ENCODE results near the gene CRYBA2. TPM values are rescaled to one million over a fixed set of nuclear protein-coding genes. Genes with fewer than 3 reads are reported as not detected.

The CRYBA2 gene
- total and polyA plus RNA-seq, 9 of the 15 experiments (the other 6 are each of a cell fraction or from before 2014, with no cell fraction given), result 0.11 to 1.8 (median 0.62) TPM; not detected in 5

- POLR2A ChIA-PET, result no interaction called here
- peaks cover 0 to 34% of the 10 kb centered on the region in 2 experiments; a peak in 3 of 5 replicates for H3K27me3 ChIP-seq (ENCODE audit: control insufficient read depth in 2 of 2, insufficient read depth in 2 of 2, low read length in 2 of 2)
- no peak for FAIRE-seq
- no peak overlapping the region for H3K4me3 ChIP-seq
- WGBS (ENCODE audit: insufficient coverage, low coverage, missing lambda C conversion rate), result 0% methylated on average over 1 of the region's 2 CpGs
- H3K4me2 ChIP-seq (ENCODE audit: insufficient read depth, low read length), result no peak overlapping the region
- H3K27ac ChIP-seq (ENCODE audit: extremely low read depth, low read depth, low read length), result no peak overlapping the region
- BruUV-seq (replicated peaks), result no TSS peak
- no peak for ATAC-seq
- in situ Hi-C loops (cut with MboI) (no loop called here), intact Hi-C loops (cut with micrococcal nuclease) (no loop called here)
- no peaks in the 10 kb centered on the region for H4K20me1 ChIP-seq (replicated peaks; ENCODE audit: control insufficient read depth, insufficient read depth, low read length)
- H3K36me3 ChIP-seq (ENCODE audit: control insufficient read depth, insufficient read depth, low read length), result no peaks in the 10 kb centered on the region
- no peak overlapping the region for H3K9ac ChIP-seq (ENCODE audit: insufficient read depth in 1 of 2, low read depth in 2 of 2, low read length in 2 of 2)
- H3K79me2 ChIP-seq (ENCODE audit: control insufficient read depth, insufficient read depth, low read length), result no peaks in the 10 kb centered on the region
- H3K9me1 ChIP-seq (ENCODE audit: control insufficient read depth, insufficient read depth, low read length), result no peaks in the 10 kb centered on the region
- H2AFZ ChIP-seq (ENCODE audit: low read depth, low read length), result no peak overlapping the region
- CTCF ChIA-PET (ENCODE audit: low intra/inter-chr PET ratio), result interaction anchor here (0.6 kb wide), 1 partner anchor 121 kb away, joined by 3 read pairs; no protein-coding TSS in a partner anchor
- no peaks in the 10 kb centered on the region for H3K9me3 ChIP-seq (replicated peaks; ENCODE audit: control insufficient read depth, insufficient read depth, low read depth, low read length)
- DNase-seq (ENCODE audit: extremely low read depth in 1 of 4, low spot score in 3 of 4), result peak; percentile 26 to 34 (median 33)
- H3K4me1 ChIP-seq (replicated peaks in 1 of 2; ENCODE audit: control insufficient read depth in 2 of 2, insufficient read depth in 2 of 2, low read length in 2 of 2), result peaks cover 12 to 46% of the 10 kb centered on the region in 2 experiments
- 0 out of 2 replicates have a peak, but pooled peaks have one; percentile 14 for TF ChIP-seq CBFA2T3 (IDR thresholded peaks at IDR 0.05)
- no peak for TF ChIP-seq NCOA1 (IDR thresholded peaks at IDR 0.05; ENCODE audit: low read depth)
- no peak for TF ChIP-seq OTX1 (CRISPR knock-in tag; IDR thresholded peaks at IDR 0.05)
- no peak for TF ChIP-seq ZNF699 (CRISPR knock-in tag; IDR thresholded peaks at IDR 0.05; ENCODE audit: insufficient replicate concordance)
- no peak for TF ChIP-seq RBFOX2 (IDR thresholded peaks at IDR 0.05; ENCODE audit: low read depth, low read length)
- no peak for TF ChIP-seq SRF (CRISPR knock-in tag; IDR thresholded peaks at IDR 0.05)
These were observed 4.5 kb upstream of the CRYBA2 start for GRCh38 chr2:218997731-218998130.

GRCh38 chr2:218996937-218997336 is 3.7 kb upstream of the CRYBA2 start:
- intact Hi-C loops (cut with micrococcal nuclease), result loop anchor here (1.0 kb wide), 1 partner anchor 158 kb away; no protein-coding TSS in a partner anchor
- TF ChIP-seq HNRNPL (IDR thresholded peaks at IDR 0.05; ENCODE audit: low read depth, low read length) (no peak), ILK (tag; IDR thresholded peaks at IDR 0.05; ENCODE audit: borderline replicate concordance, low read depth) (no peak)
- no TSS peak for BruUV-seq (replicated peaks)
- Histone ChIP-seq H3K9ac (ENCODE audit: insufficient read depth in 1 of 2, low read depth in 2 of 2, low read length in 2 of 2) (no peak overlapping the region), H2AFZ (ENCODE audit: low read depth, low read length) (no peak overlapping the region), H3K4me2 (ENCODE audit: insufficient read depth, low read length) (no peak overlapping the region), H3K36me3 (ENCODE audit: control insufficient read depth, insufficient read depth, low read length) (no peaks in the 10 kb centered on the region), H4K20me1 (replicated peaks; ENCODE audit: control insufficient read depth, insufficient read depth, low read length) (no peaks in the 10 kb centered on the region), H3K27ac (ENCODE audit: extremely low read depth, low read depth, low read length) (no peak overlapping the region), H3K4me3 (no peak overlapping the region), H3K79me2 (ENCODE audit: control insufficient read depth, insufficient read depth, low read length) (no peaks in the 10 kb centered on the region), H3K9me1 (ENCODE audit: control insufficient read depth, insufficient read depth, low read length) (no peaks in the 10 kb centered on the region), H3K27me3 (ENCODE audit: control insufficient read depth in 2 of 2, insufficient read depth in 2 of 2, low read length in 2 of 2) (peaks cover 0 to 30% of the 10 kb centered on the region in 2 experiments; a peak in 3 of 5 replicates), H3K4me1 (replicated peaks in 1 of 2; ENCODE audit: control insufficient read depth in 2 of 2, insufficient read depth in 2 of 2, low read length in 2 of 2) (peaks cover 12 to 40% of the 10 kb centered on the region in 2 experiments; a peak in 4 of 5 replicates), H3K9me3 (replicated peaks; ENCODE audit: control insufficient read depth, insufficient read depth, low read depth, low read length) (no peaks in the 10 kb centered on the region)
- no CpG with 5 or more reads among the region's 4 CpGs for WGBS (ENCODE audit: insufficient coverage, low coverage, missing lambda C conversion rate)
- FAIRE-seq, result no peak
- POLR2A ChIA-PET, result no interaction called here
- CTCF ChIA-PET (ENCODE audit: low intra/inter-chr PET ratio), result no interaction called here
- in situ Hi-C loops (cut with MboI), result no loop called here
- no peak for DNase-seq (ENCODE audit: extremely low read depth in 1 of 4, low spot score in 3 of 4)
- no peak for ATAC-seq

Measured in K562 (cell line).